HK-2 (cell line): ENCODE data around the gene RXRA.
A peak's percentile ranks its signal among the peaks of the same experiment; 100 is the strongest.

Experiments used
- DNase-seq: peaks from one replicate; pipeline ENCODE4 v3.0.0-alpha.2; 2018; ENCODE audit not compliant: unreplicated experiment

Gene RXRA

GRCh38 chr9:134451700-134452458 is 125.6 kb downstream of the RXRA start:
- DNase-seq = no peak

DNA sequence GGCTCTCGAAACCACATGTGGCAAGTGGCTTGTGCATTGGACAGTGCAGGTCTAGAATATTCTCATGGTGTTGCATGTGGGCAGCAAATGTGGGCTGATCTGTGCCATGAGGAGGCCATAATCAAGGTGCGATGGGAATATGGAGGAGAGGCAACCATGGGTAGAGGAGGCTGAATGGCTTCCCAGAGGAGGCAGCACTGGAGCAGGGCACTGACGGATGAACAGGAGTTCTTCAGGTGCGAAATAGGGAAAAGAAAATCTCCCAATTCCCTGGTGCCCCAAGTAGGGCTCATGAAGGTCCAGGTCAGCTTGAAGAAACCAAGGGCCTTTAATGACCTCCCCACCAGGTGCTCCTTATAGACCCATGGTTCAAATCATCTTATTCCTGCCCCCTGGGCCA is 126.5 kb downstream of the RXRA start:
- no peak for DNase-seq

- DNase-seq = no peak
These were observed 127.7 kb downstream of the RXRA start for GRCh38 chr9:134453776-134454475.

DNA sequence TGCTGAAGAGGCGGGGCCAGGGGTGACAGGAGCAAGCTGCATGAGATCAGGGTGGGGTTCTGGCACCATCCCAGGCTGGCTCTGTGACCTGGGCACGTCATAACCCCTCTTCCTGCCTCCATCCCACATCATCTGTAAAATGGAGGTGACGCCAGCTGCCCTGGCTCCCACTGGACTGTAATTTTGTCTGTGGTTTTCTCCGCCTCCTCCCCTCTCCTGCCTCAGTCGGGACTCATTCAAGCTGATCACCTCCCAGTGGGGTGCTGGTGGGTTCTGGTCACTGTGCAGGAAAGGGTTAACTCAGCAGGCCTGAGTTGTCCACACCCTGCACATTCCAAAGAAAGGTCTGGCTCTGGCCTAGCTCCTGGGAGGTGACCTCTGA is 128.2 kb downstream of the RXRA start:
- DNase-seq = no peak

- DNase-seq = no peak
These were observed 128.8 kb downstream of the RXRA start for GRCh38 chr9:134455021-134455471.

DNA sequence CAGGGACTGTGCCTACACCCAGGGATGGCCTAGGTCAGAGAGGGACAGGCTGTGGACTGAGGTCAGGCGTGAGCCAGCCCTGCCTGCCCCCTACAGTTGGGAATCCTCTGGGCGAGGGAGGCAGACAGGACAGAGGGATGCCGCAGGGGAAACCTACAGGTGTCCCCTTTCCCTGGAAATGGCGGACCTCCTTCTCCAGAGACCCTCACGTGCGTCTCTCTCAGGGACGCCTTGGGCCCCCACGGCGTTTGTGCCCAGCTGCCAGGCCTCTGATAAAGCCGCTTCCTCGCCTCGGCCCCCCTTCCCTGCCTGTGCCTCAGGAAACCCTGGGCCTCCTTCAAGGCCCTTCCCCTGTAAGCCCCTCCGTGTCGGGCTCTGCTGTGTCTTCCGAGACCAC is 129.3 kb downstream of the RXRA start:
- DNase-seq = no peak

DNA sequence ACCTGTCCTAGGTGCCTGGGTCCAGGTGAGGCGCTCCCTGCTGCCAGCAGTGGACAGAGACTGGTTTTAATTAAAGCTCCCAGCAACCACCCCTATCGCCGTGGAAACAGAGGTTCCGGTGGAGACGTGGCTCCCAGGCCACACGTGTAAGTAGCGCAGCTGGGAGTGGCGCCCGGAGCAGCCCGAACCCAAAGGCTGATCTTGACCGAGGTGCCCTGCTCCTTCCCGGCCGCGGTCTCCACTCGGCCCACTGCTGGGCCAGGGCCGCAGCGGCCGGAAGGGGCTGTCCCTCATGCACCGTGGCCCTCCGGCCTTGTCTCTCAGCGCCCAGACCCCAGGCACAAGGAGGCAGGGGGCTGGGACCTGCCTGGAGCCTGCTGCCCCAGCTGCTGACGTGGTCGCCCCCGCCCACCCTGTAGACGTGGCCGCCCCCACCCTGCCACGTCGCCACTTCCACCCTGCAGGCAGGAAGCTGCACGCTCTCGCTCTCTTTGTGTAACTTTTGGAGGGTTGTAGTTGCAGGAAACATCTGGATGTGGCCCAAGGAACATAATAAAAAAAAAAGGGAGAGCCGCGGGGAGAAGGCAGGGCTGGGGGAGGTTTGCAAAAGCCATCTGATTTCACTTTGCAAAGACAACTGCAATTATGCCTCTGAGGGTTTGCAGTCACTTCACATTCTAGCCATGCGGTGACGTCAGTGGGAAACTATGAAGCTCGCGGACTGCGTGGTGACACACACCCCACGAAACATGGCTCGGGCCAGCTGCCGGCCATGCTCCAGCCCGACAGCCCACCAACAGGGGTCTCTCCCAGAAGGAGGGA is 129.9 kb downstream of the RXRA start:
- peak; percentile 46 for DNase-seq

GRCh38 chr9:134456756-134457305 is 130.6 kb downstream of the RXRA start:
- no peak for DNase-seq

DNA sequence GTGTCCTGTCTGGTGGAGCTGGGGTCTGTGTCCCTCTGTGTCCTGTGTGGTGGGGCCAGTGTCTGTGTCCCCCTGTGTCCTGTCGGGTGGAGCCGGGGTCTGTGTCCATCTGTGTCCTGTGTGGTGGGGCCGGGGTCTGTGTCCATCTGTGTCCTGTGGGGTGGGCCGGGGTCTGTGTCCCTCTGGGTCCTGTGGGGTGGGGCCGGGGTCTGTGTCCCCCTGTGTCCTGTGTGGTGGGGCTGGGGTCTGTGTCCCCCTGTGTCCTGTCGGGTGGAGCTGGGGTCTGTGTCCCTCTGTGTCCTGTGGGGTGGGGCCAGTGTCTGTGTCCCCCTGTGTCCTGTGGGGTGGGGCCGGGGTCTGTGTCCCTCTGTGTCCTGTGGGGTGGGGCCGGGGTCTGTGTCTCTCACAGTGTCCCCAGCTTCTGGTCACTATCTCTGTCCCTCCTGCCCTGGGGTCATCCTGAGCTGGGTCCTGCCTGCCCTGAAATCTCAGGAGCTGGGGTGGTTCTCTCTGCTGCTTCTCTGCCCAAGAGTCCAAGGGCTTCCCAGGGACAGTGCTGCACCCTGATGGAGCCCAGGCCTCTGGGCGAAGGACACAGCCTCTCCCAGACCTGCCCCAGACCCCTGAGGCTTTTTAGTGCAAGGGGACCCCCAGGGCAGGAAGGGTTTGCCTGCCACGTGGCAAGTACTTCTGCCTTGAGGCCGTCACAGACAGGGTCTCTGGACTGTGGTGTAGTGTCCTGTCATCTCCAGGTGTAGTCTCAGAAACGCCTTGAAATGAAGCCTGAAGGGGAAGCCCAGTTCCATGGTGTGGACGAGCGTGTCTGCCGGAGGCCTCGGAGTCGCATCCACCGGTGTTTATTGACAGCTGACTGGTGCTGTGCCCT is 131.3 kb downstream of the RXRA start:
- no peak for DNase-seq

DNA sequence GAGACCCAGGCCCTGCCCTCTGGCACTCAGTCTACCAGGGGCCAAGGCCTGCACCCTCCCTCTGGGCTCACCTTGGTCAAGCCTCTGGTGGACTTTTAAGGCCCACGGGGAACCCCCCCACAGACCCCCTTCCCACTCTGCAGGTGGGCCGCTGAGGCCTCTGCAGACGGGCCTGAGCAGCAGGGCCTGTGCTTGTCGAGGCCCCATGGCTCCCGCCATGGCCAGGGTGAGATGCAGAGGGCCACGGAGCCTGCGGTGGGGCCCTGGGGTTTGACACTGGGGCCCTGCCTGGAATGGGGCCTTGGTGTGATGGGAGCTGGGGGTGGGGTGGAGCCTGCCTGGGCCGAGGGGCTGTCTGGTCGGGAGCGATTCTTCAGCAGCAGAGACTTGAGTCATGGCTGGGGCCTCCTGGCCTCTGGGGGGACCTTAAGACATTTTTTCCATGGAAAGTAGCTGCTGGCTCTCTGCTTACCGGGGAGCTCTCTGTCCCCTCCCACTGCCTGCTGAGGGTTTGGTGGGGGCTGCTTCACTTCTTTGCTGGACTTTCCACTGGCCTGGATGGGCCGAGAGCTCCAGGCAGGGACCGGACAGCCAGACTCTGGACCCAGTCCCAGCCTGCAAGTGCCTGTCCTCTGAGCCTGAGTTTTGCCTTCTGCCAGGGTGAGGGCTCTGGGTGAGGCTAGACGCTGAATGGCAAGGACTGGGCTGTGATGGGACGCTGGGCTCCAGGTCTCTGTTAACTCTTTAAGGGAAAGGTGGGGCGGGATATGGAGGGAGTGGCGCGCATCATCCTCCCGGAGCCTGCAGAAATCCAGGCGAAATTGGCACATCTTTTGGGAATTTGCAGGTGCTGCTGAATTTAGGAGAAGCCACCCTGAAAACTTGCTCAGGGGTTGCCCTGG is 132.2 kb downstream of the RXRA start:
- DNase-seq = no peak

DNA sequence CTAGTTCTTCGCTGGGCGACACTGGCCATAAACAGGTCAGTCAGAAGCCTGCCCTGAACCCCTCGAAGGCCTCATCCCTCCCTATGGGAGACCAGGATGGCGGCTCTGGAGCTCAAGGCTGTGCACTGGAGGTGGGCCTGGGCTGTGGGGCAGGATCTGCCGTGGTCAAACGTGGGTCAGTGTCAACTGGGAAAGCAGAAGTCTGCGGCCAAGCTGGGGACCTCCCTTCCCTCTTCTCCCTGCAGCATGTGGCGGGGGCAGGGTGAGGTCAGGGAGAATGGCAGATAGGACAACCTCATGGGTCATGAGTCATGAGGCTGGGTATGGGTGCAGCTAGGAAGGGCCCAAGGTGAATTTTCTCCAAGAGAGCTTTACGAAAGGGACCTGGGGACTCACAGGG is 132.9 kb downstream of the RXRA start:
- no peak for DNase-seq

- no peak for DNase-seq
These were observed 133.3 kb downstream of the RXRA start for GRCh38 chr9:134459573-134459972.

DNA sequence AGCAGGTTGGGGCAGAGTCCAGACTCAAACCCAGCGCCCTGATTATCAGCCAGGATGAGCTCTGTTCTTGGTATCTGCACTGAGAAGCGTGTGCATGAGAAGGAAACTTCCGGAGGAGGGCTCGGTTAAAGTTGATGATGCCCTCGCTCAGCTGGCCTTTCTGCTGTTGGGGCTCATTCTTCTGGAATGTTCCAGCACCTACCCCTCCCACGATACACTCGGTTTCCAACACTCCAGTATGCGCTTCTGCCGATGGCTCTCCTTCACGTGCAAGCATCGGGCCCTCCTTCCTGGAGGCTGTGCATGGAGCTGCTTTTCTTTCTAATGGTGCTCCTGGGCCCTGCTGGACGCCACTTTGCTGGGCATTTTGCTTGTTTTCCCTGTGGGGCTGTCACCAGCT is 134.0 kb downstream of the RXRA start:
- DNase-seq = no peak

GRCh38 chr9:134460896-134461295 is 134.6 kb downstream of the RXRA start:
- DNase-seq = no peak

- no peak for DNase-seq
These were observed 135.2 kb downstream of the RXRA start for GRCh38 chr9:134461426-134461982.

GRCh38 chr9:134462318-134462717 is 136.1 kb downstream of the RXRA start:
- DNase-seq = no peak

GRCh38 chr9:134463280-134463679 is 137.0 kb downstream of the RXRA start:
- no peak for DNase-seq

DNA sequence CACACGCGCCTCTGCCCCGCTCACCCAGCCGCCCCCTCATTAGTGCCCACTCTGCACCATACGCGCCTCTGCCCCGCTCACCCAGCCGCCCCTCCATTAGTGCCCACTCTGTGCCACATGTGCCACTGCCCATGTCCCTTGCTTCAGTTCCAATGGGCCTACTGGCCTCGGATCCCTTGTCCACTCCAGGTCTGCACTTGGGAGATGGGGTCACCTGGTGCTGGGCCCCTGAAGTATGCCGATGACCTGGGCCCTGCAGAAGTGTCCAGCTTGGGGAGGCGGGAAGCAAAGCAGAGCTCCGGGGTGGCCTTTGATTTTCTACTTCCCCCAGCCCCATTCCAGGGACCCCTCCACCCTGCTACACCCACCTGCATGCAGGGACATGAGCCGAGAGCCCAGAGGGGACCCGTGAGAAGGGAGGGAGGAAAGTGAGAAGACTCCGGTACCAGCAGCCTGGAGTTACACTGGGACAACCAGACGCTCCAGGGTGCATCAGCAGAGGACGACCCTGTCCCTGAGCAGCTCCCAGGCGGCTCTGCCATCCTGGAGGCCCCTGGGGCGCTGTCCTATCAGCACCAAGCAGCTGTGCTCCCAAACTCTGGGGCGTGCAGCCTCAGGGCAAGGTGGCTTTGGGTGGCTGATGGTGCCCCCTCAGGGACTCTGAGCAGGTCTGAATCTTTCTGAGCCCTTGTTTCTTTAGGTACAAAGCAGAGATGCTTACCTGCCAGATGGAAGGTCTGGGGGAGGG is 140.8 kb downstream of the RXRA start:
- no peak for DNase-seq

DNA sequence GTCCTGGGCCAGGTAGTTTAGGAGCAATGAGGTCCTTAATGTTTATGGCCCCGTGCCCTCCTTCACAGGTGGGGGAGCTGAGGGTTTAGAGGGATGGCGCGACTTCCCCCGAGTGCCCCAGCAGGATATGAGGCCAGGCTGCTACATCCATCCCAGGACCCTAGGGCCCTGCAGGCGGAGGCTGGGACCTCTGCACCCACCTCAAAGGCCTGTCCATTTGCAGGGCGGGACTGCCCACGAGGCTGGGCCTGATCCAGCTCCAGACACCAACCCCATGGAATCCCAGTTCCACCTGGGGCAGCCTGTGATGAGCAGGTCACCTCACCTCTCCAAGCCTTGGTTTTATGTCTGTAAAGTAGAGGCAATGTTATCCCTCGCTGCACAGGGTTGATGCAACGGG is 142.1 kb downstream of the RXRA start:
- DNase-seq = no peak
